IPS DF 4.7 (cell line): Measurements from ENCODE around the gene APOL2.
"Not testable (repeated sequence)": the region's sequence is repeated elsewhere in the genome, so short reads cannot be mapped to it uniquely, and the experiment has no call there.

Source experiments
- DNase-seq: peaks from one replicate; pipeline ENCODE4 v3.0.0-alpha.2; 2013; ENCODE audit warnings: low spot score; ENCODE audit errors: extremely low read depth

Gene APOL2

GRCh38 chr22:36263216-36263673 is 23.9 kb upstream of the APOL2 start:
- DNase-seq, result not testable (repeated sequence)

GRCh38 chr22:36262307-36262706 is 23.0 kb upstream of the APOL2 start:
- DNase-seq, result not testable (repeated sequence)

GRCh38 chr22:36261675-36262074 is 22.3 kb upstream of the APOL2 start:
- not testable (repeated sequence) for DNase-seq

GRCh38 chr22:36259615-36260300 is 20.4 kb upstream of the APOL2 start:
- no peak for DNase-seq

- no peak for DNase-seq
Observed at GRCh38 chr22:36258701-36259614, 19.6 kb upstream of the APOL2 start.

GRCh38 chr22:36257948-36258670 is 18.8 kb upstream of the APOL2 start:
- DNase-seq, result no peak

GRCh38 chr22:36257308-36257707 is 18.0 kb upstream of the APOL2 start:
- no peak for DNase-seq

- DNase-seq, result no peak
Observed at GRCh38 chr22:36256478-36256877, 17.2 kb upstream of the APOL2 start.

GRCh38 chr22:36255572-36255971 is 16.2 kb upstream of the APOL2 start:
- DNase-seq, result not testable (repeated sequence)

- no peak for DNase-seq
Observed at GRCh38 chr22:36253523-36254490, 14.5 kb upstream of the APOL2 start.

- no peak for DNase-seq
Observed at GRCh38 chr22:36252754-36253522, 13.6 kb upstream of the APOL2 start, which contains the start of gene APOL1. APOL1 (plus strand) TSS chr22:36253133; CDS start chr22:36254956, 1,823 bp downstream.

GRCh38 chr22:36251979-36252608 is 12.8 kb upstream of the APOL2 start:
- not testable (repeated sequence) for DNase-seq

- DNase-seq, result not testable (repeated sequence)
Observed at GRCh38 chr22:36250292-36250960, 11.1 kb upstream of the APOL2 start.

GRCh38 chr22:36249160-36249559 is 9.8 kb upstream of the APOL2 start:
- DNase-seq, result no peak

GRCh38 chr22:36247955-36248354 is 8.6 kb upstream of the APOL2 start:
- no peak for DNase-seq

- DNase-seq, result no peak
Observed at GRCh38 chr22:36246718-36247117, 7.4 kb upstream of the APOL2 start.

- no peak for DNase-seq
Observed at GRCh38 chr22:36245805-36246356, 6.6 kb upstream of the APOL2 start.
